ENCODE results near the gene ARID3A. TPM values are rescaled to one million over a fixed set of nuclear protein-coding genes. Genes with fewer than 3 reads are reported as not detected.

ARID3A gene
- total RNA-seq, 1 experiment from 2014 or later: 116 TPM

GRCh38 chr19:883661-884211 lies 42.1 kb upstream of the ARID3A start:
- H3K36me3 Mint-ChIP-seq: peaks cover 18% of the 10 kb centered on the region

GRCh38 chr19:884420-885211 lies 41.2 kb upstream of the ARID3A start:
- Mint-ChIP-seq H3K4me1 (no peaks in the 10 kb centered on the region), H3K27me3 (ENCODE audit: low read depth) (no peaks in the 10 kb centered on the region), H3K9me3 (no peaks in the 10 kb centered on the region), H3K36me3 (peaks cover 18% of the 10 kb centered on the region), H3K27ac (no peak overlapping the region), H3K4me3 (no peak overlapping the region)
- ChIA-PET CTCF (no interaction called here), POLR2A (no interaction called here)
- TF ChIP-seq NR2C2 (CRISPR knock-in tag; IDR thresholded peaks at IDR 0.05): no peak
- TF ChIP-seq ZNF512 (CRISPR knock-in tag; IDR thresholded peaks at IDR 0.05; ENCODE audit: borderline replicate concordance): no peak
- no peak for TF ChIP-seq MXD4 (CRISPR knock-in tag; IDR thresholded peaks at IDR 0.05; ENCODE audit: borderline replicate concordance)
- DNase-seq (ENCODE audit: low spot score): no peak
- no peak for ATAC-seq

More at GRCh38 chr19:883661-884211, 42.1 kb upstream of the ARID3A start:
- no peak overlapping the region for H3K27ac Mint-ChIP-seq
- ChIA-PET POLR2A (no interaction called here), CTCF (no interaction called here)
- no peak overlapping the region for H3K4me3 Mint-ChIP-seq
- no peak for TF ChIP-seq ZNF317 (CRISPR knock-in tag; IDR thresholded peaks at IDR 0.05; ENCODE audit: borderline replicate concordance, low read depth)
- no peak for TF ChIP-seq NFYB (CRISPR knock-in tag; conservative IDR thresholded peaks at IDR 0.05; ENCODE audit: low read depth)
- no peak for TF ChIP-seq CDX4 (CRISPR knock-in tag; IDR thresholded peaks at IDR 0.05; ENCODE audit: borderline replicate concordance)
- no peak for TF ChIP-seq ZNF416 (CRISPR knock-in tag; IDR thresholded peaks at IDR 0.05)
- no peak for TF ChIP-seq TCF7 (CRISPR knock-in tag; IDR thresholded peaks at IDR 0.05; ENCODE audit: low read depth)
- no peak for TF ChIP-seq HMGXB4 (CRISPR knock-in tag; IDR thresholded peaks at IDR 0.05)
- no peak for TF ChIP-seq RORB (CRISPR knock-in tag; IDR thresholded peaks at IDR 0.05)
- TF ChIP-seq RELA (CRISPR knock-in tag; IDR thresholded peaks at IDR 0.05; ENCODE audit: borderline replicate concordance): no peak
- TF ChIP-seq ELF4 (CRISPR knock-in tag; IDR thresholded peaks at IDR 0.05; ENCODE audit: low read depth): no peak
- TF ChIP-seq PRDM15 (CRISPR knock-in tag; IDR thresholded peaks at IDR 0.05): no peak
- H3K4me1 Mint-ChIP-seq: no peaks in the 10 kb centered on the region
- ATAC-seq (peak; percentile 38; the same call in 1 of the 2 replicates), DNase-seq (ENCODE audit: low spot score) (no peak)
- H3K27me3 Mint-ChIP-seq (ENCODE audit: low read depth): no peaks in the 10 kb centered on the region
- H3K9me3 Mint-ChIP-seq: no peaks in the 10 kb centered on the region

Measured in WTC11 (cell line).